Ishikawa (cell line): ENCODE data around the gene ST7.

Experiments
- CEBPB ChIP-seq: IDR thresholded peaks from 2 replicates; pipeline ENCODE4 v1.6.1; 2012
- CREB1 ChIP-seq: IDR thresholded peaks from 2 replicates; pipeline ENCODE4 v1.6.1; 2012; ENCODE audit warnings: low read depth
- EGR1 ChIP-seq: IDR thresholded peaks from 2 replicates; pipeline ENCODE4 v1.6.1; 2012
- EP300 ChIP-seq: IDR thresholded peaks from 2 replicates; pipeline ENCODE4 v1.6.1; 2012; ENCODE audit warnings: borderline replicate concordance
- FOXM1 ChIP-seq: IDR thresholded peaks from 2 replicates; pipeline ENCODE4 v1.6.1; 2012; ENCODE audit warnings: low read depth, borderline replicate concordance
- NFIC ChIP-seq: IDR thresholded peaks from 2 replicates; pipeline ENCODE4 v1.6.1; 2012
- RAD21 ChIP-seq: IDR thresholded peaks from 2 replicates; pipeline ENCODE4 v1.6.1; 2012; ENCODE audit warnings: low read depth
- TAF1 ChIP-seq: IDR thresholded peaks from 2 replicates; pipeline ENCODE4 v1.6.1; 2012; ENCODE audit warnings: low read depth, mild to moderate bottlenecking
- TEAD4 ChIP-seq: IDR thresholded peaks from 2 replicates; pipeline ENCODE4 v1.6.1; 2012
- YY1 ChIP-seq: IDR thresholded peaks from 2 replicates; pipeline ENCODE4 v1.6.1; 2012; ENCODE audit warnings: low read depth
- ZBTB7A ChIP-seq: IDR thresholded peaks from 2 replicates; pipeline ENCODE4 v1.6.1; 2012; ENCODE audit warnings: low read depth
- TF ChIP-seq, protein P1 (sequence below): IDR thresholded peaks from 2 replicates; pipeline ENCODE4 v1.6.1; 2012; ENCODE audit warnings: low read depth, mild to moderate bottlenecking
- TF ChIP-seq, protein P2 (sequence below): IDR thresholded peaks from 2 replicates; pipeline ENCODE4 v1.6.1; 2012
- TF ChIP-seq, protein P3 (sequence below): IDR thresholded peaks from 2 replicates; pipeline ENCODE4 v1.6.1; 2012

DNA sequence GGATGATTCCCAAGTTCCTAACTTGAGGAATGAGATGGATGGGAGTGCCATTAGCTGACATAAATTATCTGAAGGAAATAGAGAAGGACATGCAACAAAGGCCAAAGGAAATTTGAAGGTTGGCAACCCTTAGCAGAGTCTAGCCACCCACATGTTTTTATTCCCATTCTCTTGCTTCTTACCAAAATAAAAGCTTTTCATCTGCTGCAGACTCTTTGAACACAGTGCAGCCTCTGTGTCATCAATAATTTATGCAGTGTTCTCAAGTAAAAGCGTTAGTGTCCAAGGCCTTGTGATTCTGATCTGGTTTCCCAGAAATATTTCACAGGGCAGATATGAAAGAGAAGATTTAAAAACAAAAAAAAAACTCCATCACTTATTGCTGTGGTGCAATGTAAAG lies 98.5 kb downstream of the ST7 start:
- TF ChIP-seq, protein P1, sequence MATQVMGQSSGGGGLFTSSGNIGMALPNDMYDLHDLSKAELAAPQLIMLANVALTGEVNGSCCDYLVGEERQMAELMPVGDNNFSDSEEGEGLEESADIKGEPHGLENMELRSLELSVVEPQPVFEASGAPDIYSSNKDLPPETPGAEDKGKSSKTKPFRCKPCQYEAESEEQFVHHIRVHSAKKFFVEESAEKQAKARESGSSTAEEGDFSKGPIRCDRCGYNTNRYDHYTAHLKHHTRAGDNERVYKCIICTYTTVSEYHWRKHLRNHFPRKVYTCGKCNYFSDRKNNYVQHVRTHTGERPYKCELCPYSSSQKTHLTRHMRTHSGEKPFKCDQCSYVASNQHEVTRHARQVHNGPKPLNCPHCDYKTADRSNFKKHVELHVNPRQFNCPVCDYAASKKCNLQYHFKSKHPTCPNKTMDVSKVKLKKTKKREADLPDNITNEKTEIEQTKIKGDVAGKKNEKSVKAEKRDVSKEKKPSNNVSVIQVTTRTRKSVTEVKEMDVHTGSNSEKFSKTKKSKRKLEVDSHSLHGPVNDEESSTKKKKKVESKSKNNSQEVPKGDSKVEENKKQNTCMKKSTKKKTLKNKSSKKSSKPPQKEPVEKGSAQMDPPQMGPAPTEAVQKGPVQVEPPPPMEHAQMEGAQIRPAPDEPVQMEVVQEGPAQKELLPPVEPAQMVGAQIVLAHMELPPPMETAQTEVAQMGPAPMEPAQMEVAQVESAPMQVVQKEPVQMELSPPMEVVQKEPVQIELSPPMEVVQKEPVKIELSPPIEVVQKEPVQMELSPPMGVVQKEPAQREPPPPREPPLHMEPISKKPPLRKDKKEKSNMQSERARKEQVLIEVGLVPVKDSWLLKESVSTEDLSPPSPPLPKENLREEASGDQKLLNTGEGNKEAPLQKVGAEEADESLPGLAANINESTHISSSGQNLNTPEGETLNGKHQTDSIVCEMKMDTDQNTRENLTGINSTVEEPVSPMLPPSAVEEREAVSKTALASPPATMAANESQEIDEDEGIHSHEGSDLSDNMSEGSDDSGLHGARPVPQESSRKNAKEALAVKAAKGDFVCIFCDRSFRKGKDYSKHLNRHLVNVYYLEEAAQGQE = no peak
- TF ChIP-seq, protein P2, sequence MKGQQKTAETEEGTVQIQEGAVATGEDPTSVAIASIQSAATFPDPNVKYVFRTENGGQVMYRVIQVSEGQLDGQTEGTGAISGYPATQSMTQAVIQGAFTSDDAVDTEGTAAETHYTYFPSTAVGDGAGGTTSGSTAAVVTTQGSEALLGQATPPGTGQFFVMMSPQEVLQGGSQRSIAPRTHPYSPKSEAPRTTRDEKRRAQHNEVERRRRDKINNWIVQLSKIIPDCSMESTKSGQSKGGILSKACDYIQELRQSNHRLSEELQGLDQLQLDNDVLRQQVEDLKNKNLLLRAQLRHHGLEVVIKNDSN = no peak
- no peak for TF ChIP-seq EP300
- no peak for TF ChIP-seq RAD21
- no peak for TF ChIP-seq CEBPB
- TF ChIP-seq, protein P3, sequence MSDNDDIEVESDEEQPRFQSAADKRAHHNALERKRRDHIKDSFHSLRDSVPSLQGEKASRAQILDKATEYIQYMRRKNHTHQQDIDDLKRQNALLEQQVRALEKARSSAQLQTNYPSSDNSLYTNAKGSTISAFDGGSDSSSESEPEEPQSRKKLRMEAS = no peak
- TF ChIP-seq CREB1 = no peak
- TF ChIP-seq TEAD4 = no peak
- no peak for TF ChIP-seq TAF1
- TF ChIP-seq FOXM1 = no peak
- no peak for TF ChIP-seq EGR1
- TF ChIP-seq NFIC = no peak
- TF ChIP-seq YY1 = no peak
- no peak for TF ChIP-seq ZBTB7A
